ENCODE results near the gene UNC5C.

The UNC5C gene

DNA sequence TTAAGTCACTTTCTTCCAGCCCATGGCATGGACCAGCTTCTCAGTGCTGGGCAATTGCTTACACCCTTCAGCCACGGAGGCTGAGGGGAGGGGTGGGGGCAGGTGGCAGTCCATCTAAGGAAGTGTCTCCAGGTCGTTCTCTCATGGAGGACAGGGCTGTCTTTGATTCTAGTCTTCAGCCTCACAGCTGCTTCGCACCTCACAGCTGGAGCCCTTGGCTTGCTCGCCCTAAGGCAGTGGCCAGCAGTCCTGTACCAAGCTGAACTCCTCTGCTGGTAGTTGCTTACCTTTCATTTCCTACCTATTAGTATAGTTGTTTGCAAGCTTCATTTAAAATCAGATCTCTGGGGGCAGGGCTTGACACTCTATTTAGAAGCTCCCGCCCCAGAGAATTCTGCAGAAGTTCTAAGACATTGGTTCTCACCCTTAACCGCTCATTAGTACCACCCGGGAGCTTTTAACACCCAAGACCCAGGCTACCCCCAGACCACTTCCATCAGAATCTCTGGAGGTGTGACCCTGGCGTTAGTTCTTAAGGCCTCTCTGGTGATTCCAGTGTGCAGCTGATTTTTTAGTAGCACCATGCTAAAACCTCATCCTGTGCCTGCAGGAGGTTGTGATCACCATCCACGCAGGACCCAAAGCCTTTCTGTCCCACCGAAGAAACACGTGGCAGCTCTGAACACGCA is 386.8 kb downstream of the UNC5C start:
- DNase-seq (ENCODE audit: extremely low read depth, low read depth), result no peak
- H3K4me3 ChIP-seq (replicated peaks; ENCODE audit: low read depth, low read length), result no peak overlapping the region
- TF ChIP-seq CTCF (IDR thresholded peaks at IDR 0.05; ENCODE audit: low read depth, low read length, missing control alignments), result no peak

DNA sequence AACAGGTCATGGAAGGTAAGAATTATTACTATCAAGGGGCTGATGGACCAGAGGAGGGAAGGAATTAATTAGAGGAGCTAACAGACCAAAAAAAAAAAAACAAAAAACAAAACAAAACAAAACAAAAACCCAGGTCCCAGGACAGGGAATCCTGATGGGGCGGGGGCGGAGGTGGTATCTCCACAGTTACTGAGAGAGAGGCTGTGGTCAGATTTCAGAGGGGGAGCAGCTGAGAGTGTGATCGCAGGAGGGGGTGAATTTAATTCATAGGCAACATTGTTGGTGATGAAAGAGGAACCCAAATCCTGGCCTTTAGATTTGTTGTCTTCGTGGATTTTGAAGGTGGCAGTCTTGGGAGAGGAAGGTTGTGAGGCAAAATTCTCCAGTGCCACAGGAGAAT is 389.4 kb downstream of the UNC5C start:
- H3K4me3 ChIP-seq (replicated peaks; ENCODE audit: low read depth, low read length), result no peak overlapping the region
- TF ChIP-seq CTCF (IDR thresholded peaks at IDR 0.05; ENCODE audit: low read depth, low read length, missing control alignments), result no peak
- DNase-seq (ENCODE audit: extremely low read depth, low read depth), result no peak

- no peak overlapping the region for H3K4me3 ChIP-seq (replicated peaks; ENCODE audit: low read depth, low read length)
- DNase-seq (ENCODE audit: extremely low read depth, low read depth), result no peak
- no peak for TF ChIP-seq CTCF (IDR thresholded peaks at IDR 0.05; ENCODE audit: low read depth, low read length, missing control alignments)
These were observed 390.1 kb downstream of the UNC5C start for GRCh38 chr4:95158626-95159025.

DNA sequence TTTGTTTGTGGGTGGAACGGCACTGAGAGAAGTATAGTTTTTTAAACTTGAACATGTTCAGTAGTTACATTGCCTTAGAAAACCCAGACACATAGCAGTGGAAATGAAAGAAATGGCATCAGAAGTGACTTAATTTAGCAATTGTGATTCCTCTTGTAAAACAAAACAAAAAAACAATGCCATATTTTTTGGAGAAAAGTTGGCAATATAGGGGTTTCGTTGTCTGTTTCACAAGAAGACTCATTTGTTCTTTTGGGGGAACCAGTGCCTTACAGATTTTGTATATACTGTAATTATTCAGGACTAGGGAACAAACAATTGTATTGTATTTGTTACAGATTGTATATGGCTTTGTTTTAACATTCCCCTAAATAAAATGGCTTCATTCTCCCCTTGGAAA is 390.7 kb downstream of the UNC5C start:
- no peak for DNase-seq (ENCODE audit: extremely low read depth, low read depth)
- no peak overlapping the region for H3K4me3 ChIP-seq (replicated peaks; ENCODE audit: low read depth, low read length)
- TF ChIP-seq CTCF (IDR thresholded peaks at IDR 0.05; ENCODE audit: low read depth, low read length, missing control alignments), result no peak

GRCh38 chr4:95157596-95157995 is 391.2 kb downstream of the UNC5C start:
- no peak overlapping the region for H3K4me3 ChIP-seq (replicated peaks; ENCODE audit: low read depth, low read length)
- no peak for TF ChIP-seq CTCF (IDR thresholded peaks at IDR 0.05; ENCODE audit: low read depth, low read length, missing control alignments)
- no peak for DNase-seq (ENCODE audit: extremely low read depth, low read depth)

- H3K4me3 ChIP-seq (replicated peaks; ENCODE audit: low read depth, low read length), result no peak overlapping the region
- TF ChIP-seq CTCF (IDR thresholded peaks at IDR 0.05; ENCODE audit: low read depth, low read length, missing control alignments), result no peak
- no peak for DNase-seq (ENCODE audit: extremely low read depth, low read depth)
These were observed 392.4 kb downstream of the UNC5C start for GRCh38 chr4:95156452-95156765.
